WERI-Rb-1 (cell line): ENCODE data around the gene TBX5.

Experiments
- DNase-seq: peaks from one replicate; pipeline ENCODE4 v3.0.0-alpha.2; 2020
- H3K27ac ChIP-seq: fragments of 250-450 bp; sonication (Bioruptor Pico); 2 replicates; pipeline ENCODE4 v1.5.1; 2020; ENCODE audit warnings: mild to moderate bottlenecking, moderate library complexity
- H3K27me3 ChIP-seq: fragments of 250-450 bp; sonication (Bioruptor Pico); 2 replicates; pipeline ENCODE4 v1.5.1; 2021; ENCODE audit warnings: mild to moderate bottlenecking, low read depth, moderate library complexity; ENCODE audit not compliant: insufficient read depth, severe bottlenecking
- H3K36me3 ChIP-seq: fragments of 250-450 bp; sonication (Bioruptor Pico); 2 replicates; pipeline ENCODE4 v1.5.1; 2020; ENCODE audit warnings: mild to moderate bottlenecking, moderate library complexity
- H3K4me3 ChIP-seq: 2 replicates; pipeline ENCODE4 v1.5.1; 2011; ENCODE audit warnings: low read depth, mild to moderate bottlenecking, control low read depth, low read length
- H3K9me3 ChIP-seq: fragments of 250-450 bp; sonication (Bioruptor Pico); 2 replicates; pipeline ENCODE4 v1.5.1; 2021; ENCODE audit warnings: mild to moderate bottlenecking, moderate library complexity; ENCODE audit not compliant: severe bottlenecking
- CTCF ChIP-seq: IDR thresholded peaks from 2 replicates; pipeline ENCODE4 v1.5.1; 2011; ENCODE audit warnings: low read depth, mild to moderate bottlenecking, control low read depth, inconsistent platforms, low read length

Gene TBX5

DNA sequence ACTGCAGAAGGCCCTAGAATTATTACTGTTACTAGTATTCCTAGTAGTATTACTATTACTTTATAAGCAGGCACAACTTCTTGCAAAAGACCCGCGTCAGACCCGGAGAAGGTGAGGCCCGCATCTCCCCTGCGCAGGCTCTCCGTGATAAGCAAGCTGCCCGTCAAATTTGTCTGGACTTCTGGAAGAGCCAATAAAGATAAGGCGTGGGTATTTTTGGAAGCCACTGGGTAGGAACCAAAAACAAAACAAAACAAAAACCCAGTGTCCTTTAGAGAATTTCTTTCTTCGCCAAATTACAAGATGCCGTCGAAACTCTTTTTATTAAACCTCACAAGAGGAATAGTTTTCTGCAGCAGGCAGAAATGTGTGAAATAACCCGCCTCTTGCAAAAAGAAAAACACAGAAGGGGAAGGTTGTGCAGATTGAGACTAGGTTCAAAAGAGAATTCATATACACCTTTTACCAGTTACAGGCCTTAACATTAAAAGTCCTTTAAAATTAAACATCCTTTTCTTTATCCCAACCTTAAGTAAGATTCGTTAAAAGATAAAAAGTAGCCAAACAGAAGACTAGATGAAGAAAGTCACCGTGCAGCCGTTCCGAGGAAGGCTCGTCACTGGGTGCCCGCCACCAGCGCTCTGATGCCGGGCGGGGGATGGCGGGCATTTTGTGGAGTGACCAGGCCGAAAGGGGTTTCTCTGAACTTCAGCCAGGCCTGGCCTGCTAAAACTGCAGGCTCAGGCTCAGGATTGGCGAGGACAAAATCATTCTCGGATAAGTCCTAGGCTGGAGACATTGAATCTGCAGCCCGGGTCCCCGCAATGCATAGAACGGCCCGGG, 1.6 kb downstream of the TBX5 start:
- DNase-seq, result no peak
- H3K9me3 ChIP-seq, result no peaks in the 10 kb centered on the region
- H3K27ac ChIP-seq, result no peak overlapping the region
- TF ChIP-seq CTCF, result no peak
- peak overlapping the region; percentile 58 for H3K4me3 ChIP-seq
- H3K27me3 ChIP-seq, result peaks cover 44% of the 10 kb centered on the region
- H3K36me3 ChIP-seq, result no peaks in the 10 kb centered on the region

DNA sequence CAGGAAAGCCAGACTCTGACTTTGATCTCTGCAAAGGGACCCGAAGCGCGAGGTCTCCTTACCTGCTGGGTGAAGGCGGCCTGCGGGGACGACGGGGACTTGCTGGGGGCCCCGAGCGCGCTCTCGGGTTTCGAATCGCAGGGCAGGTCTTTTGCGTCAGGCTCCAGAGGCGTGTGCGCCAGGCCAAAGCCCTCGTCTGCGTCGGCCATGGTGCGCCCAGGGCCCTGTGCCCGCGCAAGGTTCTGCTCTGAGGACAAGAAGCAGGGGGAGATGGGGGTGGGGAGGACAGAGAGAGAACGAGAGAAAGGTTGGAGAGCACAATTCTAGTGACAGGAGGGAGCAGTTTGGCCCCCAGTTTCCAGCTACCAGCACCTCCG, 2.3 kb downstream of the TBX5 start:
- Histone ChIP-seq H3K27ac (no peak overlapping the region), H3K27me3 (peaks cover 43% of the 10 kb centered on the region), H3K36me3 (no peaks in the 10 kb centered on the region), H3K9me3 (no peaks in the 10 kb centered on the region), H3K4me3 (no peak overlapping the region)
- DNase-seq, result no peak
- no peak for TF ChIP-seq CTCF

- Histone ChIP-seq H3K9me3 (no peaks in the 10 kb centered on the region), H3K4me3 (no peak overlapping the region), H3K36me3 (no peaks in the 10 kb centered on the region; the same call in 1 of the 2 replicates), H3K27me3 (peaks cover 47% of the 10 kb centered on the region), H3K27ac (no peak overlapping the region)
- DNase-seq, result no peak
- TF ChIP-seq CTCF, result no peak
Observed at GRCh38 chr12:114403011-114403689, 2.8 kb downstream of the TBX5 start.

- no peaks in the 10 kb centered on the region for H3K9me3 ChIP-seq
- no peak overlapping the region for H3K4me3 ChIP-seq
- TF ChIP-seq CTCF, result no peak
- no peaks in the 10 kb centered on the region; the same call in 1 of the 2 replicates for H3K36me3 ChIP-seq
- DNase-seq, result no peak
- H3K27ac ChIP-seq, result no peak overlapping the region
- peaks cover 54% of the 10 kb centered on the region for H3K27me3 ChIP-seq
Observed at GRCh38 chr12:114402084-114402717, 3.7 kb downstream of the TBX5 start.

DNA sequence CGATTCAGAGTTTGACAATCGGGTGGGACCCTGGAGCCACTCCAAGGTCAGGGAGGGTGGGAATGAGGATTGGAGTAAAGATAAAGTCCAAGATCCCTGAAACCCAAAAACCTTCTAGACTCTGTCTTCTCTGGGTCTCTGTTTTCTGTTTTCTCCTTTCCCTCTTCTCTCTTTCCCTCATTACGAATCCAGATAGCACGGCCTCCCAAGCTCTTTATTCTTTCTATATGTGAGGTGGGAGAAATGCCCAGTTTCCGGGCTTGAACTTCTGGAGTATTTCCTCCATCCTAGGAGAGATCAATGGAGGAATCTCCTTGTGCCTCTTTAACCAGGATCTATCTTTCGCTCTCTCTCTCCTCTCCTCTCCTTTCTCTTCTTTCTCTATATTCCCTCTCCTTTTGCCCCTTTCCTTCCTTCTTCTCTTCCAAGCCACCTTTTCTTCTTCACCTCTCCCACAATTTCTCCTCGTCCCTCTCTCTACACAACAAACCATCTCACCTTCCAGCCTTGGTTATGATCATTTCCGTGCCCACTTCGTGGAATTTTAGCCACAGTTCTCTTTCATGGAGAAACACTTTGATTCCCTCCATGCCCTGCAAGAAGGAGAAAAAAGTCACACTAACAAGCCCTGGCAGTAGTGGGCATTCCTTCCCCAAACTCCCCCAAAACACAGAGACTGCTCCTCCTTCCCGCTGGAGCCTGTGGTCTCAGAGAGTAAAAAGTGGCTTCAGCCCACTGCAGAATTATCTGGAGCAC, 4.4 kb downstream of the TBX5 start:
- H3K9me3 ChIP-seq, result no peaks in the 10 kb centered on the region
- no peak overlapping the region for H3K27ac ChIP-seq
- H3K27me3 ChIP-seq, result peaks cover 57% of the 10 kb centered on the region
- no peak overlapping the region for H3K4me3 ChIP-seq
- no peak for TF ChIP-seq CTCF
- H3K36me3 ChIP-seq, result no peaks in the 10 kb centered on the region; the same call in 1 of the 2 replicates
- DNase-seq, result no peak
